Epithelial cell of esophagus (primary cell): ENCODE measurements around the gene SCARB1.

Experiments
- DNase-seq: peaks from one replicate; pipeline ENCODE4 v3.0.0; 2010; ENCODE audit warnings: low read depth
- H3K4me3 ChIP-seq: 2 replicates; pipeline ENCODE4 v1.5.1; 2011; ENCODE audit warnings: mild to moderate bottlenecking, low read length, control low read depth
- TF ChIP-seq, protein P1 (sequence below): IDR thresholded peaks from 2 replicates; pipeline ENCODE4 v1.5.1; 2011; ENCODE audit warnings: low read depth, mild to moderate bottlenecking, low read length, control low read depth, inconsistent platforms; ENCODE audit not compliant: insufficient read depth; ENCODE audit errors: missing control alignments

The SCARB1 gene

DNA sequence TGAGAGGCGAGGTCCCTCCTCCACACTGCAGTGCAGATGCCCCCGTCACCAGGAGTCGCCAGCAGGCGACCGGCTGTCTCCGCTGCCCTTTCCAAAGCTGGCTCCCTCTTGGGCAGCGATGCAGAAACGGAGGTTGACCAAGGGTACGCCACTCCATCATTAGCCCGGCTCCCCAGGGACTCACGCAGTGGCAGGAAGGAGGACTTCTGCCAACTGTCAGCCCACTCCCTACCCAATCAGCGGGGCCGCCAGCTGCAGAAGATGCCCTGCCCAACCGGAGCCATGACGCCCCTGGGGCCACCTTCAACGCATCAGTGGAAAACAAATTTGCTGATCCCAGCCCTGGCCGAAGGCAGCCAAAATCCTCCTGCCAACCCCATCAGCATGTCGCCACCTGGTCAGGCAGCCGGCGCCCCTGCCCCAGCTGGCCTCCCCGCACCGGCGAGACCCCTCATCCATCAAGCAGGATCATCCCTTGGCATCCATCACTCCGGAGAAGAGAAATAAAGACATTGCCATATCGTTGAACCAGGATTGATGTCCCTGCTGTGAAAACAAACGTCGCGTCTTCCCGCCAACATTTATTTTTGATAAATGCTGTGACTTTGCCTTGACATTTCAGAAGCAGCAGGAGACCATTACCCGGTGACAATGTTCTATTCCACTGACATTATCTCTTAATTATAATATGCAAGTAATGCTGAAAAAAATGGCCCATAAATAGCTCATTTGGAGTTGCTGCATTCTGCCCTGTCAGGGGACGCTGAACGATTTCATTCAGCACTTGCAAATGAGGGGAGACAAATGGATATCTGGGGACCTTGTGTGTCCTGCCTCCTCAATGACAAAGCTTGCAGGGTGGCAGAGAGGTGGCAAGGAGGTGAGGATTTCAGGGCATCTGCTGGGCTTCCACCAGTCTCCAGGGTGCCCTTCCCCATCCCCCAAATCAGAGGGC lies 105.1 kb downstream of the SCARB1 start:
- DNase-seq = no peak
- TF ChIP-seq, protein P1, sequence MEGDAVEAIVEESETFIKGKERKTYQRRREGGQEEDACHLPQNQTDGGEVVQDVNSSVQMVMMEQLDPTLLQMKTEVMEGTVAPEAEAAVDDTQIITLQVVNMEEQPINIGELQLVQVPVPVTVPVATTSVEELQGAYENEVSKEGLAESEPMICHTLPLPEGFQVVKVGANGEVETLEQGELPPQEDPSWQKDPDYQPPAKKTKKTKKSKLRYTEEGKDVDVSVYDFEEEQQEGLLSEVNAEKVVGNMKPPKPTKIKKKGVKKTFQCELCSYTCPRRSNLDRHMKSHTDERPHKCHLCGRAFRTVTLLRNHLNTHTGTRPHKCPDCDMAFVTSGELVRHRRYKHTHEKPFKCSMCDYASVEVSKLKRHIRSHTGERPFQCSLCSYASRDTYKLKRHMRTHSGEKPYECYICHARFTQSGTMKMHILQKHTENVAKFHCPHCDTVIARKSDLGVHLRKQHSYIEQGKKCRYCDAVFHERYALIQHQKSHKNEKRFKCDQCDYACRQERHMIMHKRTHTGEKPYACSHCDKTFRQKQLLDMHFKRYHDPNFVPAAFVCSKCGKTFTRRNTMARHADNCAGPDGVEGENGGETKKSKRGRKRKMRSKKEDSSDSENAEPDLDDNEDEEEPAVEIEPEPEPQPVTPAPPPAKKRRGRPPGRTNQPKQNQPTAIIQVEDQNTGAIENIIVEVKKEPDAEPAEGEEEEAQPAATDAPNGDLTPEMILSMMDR = no peak
- no peak overlapping the region for H3K4me3 ChIP-seq

DNA sequence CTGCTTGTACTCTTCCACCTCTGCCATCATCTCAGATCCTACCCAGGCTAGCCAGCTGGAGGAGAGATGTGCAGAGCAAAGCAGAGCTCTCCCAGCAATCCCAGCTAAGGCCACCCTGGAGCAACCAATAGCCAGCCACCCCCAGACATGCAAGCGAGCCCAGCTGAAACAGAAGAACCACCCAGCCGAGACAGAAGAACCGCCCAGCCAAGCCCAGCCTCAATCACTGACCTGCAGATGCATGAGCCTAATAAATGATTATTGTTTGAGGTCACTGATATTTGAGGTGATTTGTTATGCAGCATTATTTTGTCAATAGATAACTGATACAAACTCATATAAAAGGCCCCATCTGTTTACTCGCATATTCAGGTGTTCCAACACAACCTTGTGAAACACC lies 106.3 kb downstream of the SCARB1 start:
- TF ChIP-seq, protein P1 = no peak
- no peak for DNase-seq

DNA sequence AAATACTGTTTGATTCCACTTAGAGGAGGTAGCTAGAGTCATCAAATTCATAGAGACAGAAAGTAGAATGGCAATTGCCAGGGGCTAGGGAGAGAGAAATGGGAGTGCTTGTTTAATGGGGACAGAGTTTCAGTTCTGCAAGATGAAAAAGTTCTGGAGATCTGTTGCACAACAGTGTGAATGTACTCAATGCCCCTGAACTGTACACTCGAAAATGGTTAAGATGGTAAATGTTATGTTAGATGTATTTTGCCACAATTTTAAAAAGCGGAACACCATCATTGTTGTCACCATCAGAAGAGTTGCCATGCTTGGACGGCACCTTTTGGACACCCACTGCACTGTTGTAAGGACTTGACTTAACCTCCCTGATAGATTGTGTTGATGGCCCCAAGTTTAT lies 106.9 kb downstream of the SCARB1 start:
- TF ChIP-seq, protein P1 = no peak

More for the DNA sequence above, 106.3 kb downstream of the SCARB1 start:
- no peak overlapping the region for H3K4me3 ChIP-seq

DNA sequence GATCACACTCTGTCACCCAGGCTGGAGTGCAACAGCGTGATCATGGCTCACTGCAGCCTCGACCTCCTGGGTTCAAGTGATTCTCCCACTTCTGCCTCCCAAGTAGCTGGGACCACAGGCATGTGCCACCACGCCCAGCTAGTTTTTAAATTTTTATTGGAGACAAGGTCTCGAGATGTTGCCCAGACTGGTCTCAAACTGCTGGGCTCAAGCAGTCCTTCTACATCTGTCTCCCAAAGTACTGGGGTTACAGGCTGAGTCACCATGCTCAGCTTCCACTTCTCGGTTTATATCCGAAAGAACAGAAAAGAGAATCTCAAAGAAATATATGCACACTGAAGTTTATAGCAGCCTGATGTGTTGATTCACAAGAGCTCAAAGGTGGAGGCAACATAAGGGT lies 107.5 kb downstream of the SCARB1 start:
- H3K4me3 ChIP-seq = no peak overlapping the region
- TF ChIP-seq, protein P1 = no peak
- DNase-seq = no peak

More for the DNA sequence above, 106.9 kb downstream of the SCARB1 start:
- no peak overlapping the region for H3K4me3 ChIP-seq
- DNase-seq = no peak

DNA sequence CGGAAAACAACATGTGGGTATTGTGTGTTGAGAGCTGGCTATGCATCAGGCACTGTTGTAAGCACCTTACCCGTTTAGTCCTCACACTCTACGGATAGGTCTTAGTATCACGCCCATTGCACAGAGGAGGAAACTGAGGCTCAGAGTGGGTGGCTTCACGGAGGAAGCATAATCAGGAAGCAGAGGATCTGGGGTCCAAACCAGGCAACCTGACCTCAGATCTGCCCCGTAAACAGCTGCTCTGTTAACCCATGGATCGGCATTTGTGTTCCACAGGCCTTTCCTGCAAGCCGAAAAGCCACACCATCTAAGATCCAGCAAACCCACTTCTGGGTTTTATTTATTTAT lies 107.9 kb downstream of the SCARB1 start:
- H3K4me3 ChIP-seq = no peak overlapping the region

DNA sequence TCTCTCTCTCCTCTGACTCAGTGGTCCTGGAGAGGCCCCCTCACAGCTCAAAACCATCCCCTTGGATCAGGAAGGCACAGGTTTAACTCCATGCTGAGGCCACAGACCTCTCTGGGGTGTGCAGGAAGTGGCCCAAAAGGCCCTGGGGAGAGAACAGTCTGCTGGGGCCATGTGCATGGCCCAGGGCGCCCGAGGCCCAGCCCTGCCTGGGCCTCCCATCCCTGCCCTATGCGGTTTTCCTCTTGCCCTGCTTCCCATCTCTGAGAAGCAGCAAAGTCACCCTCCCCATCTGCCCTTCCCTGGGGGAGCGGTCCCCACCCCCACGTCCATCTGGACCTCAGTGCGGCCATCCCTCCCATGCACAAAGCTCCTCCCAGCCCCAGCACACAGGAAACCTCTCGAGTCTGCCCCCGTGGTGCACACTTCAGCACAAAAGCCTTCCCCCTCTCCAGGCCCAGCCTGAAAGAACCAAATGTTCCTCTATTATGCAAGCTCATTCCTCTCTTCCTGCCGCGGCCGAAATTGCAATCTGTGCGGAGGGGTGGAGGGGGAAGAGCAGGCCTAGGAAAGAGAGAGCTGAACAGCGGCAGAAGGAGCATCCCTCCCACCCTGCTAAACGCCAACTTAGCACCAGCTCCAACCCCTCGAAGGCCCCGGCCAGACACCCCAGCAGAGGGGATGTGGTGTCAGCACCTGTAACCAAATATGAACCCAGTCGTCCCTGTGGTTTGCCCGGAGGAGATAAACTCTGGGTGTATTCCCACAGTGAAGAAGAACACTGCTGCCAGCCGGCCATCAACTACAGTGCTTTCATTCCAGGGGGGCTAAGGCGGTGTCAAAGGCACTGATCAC lies 108.5 kb downstream of the SCARB1 start:
- TF ChIP-seq, protein P1 = no peak
- no peak overlapping the region for H3K4me3 ChIP-seq
- no peak for DNase-seq

More for the DNA sequence above, 107.9 kb downstream of the SCARB1 start:
- no peak for DNase-seq
- TF ChIP-seq, protein P1 = no peak
